Measurements from ENCODE around the gene TTC33.
"Not testable (repeated sequence)": the region's sequence is repeated elsewhere in the genome, so short reads cannot be mapped to it uniquely, and the experiment has no call there.

Gene TTC33

GRCh38 chr5:40572937-40573336, 182.8 kb downstream of the TTC33 start:
- DNase-seq (ENCODE audit: low spot score) (no peak), FAIRE-seq (no peak)

GRCh38 chr5:40572391-40572790, 183.4 kb downstream of the TTC33 start:
- FAIRE-seq = no peak
- no peak for DNase-seq (ENCODE audit: low spot score)

GRCh38 chr5:40571729-40572128, 184.0 kb downstream of the TTC33 start:
- FAIRE-seq (no peak), DNase-seq (ENCODE audit: low spot score) (no peak)

- DNase-seq (ENCODE audit: low spot score) (peak; percentile 92), FAIRE-seq (peak; percentile 95)
These were observed 185.2 kb downstream of the TTC33 start for GRCh38 chr5:40570408-40571129.

- DNase-seq (ENCODE audit: low spot score) = no peak
- peak; percentile 30 for FAIRE-seq
These were observed 186.1 kb downstream of the TTC33 start for GRCh38 chr5:40569546-40570270.

GRCh38 chr5:40568548-40568947, 187.2 kb downstream of the TTC33 start:
- no peak for FAIRE-seq
- DNase-seq (ENCODE audit: low spot score) = no peak

GRCh38 chr5:40563173-40563572, 192.6 kb downstream of the TTC33 start:
- not testable (repeated sequence) for DNase-seq (ENCODE audit: low spot score); FAIRE-seq

- DNase-seq (ENCODE audit: low spot score) (no peak), FAIRE-seq (no peak)
These were observed 195.2 kb downstream of the TTC33 start for GRCh38 chr5:40560474-40561110.

- no peak for FAIRE-seq
- no peak for DNase-seq (ENCODE audit: low spot score)
These were observed 196.5 kb downstream of the TTC33 start for GRCh38 chr5:40559306-40559705.

- DNase-seq (ENCODE audit: low spot score) (no peak), FAIRE-seq (no peak)
These were observed 198.3 kb downstream of the TTC33 start for GRCh38 chr5:40557501-40557900.

GRCh38 chr5:40556811-40557210, 198.9 kb downstream of the TTC33 start:
- no peak for DNase-seq (ENCODE audit: low spot score)
- no peak for FAIRE-seq

- FAIRE-seq (no peak), DNase-seq (ENCODE audit: low spot score) (no peak)
These were observed 199.9 kb downstream of the TTC33 start for GRCh38 chr5:40555886-40556285.

GRCh38 chr5:40554813-40555212, 200.9 kb downstream of the TTC33 start:
- FAIRE-seq = no peak
- no peak for DNase-seq (ENCODE audit: low spot score)

GRCh38 chr5:40554054-40554453, 201.7 kb downstream of the TTC33 start:
- DNase-seq (ENCODE audit: low spot score) = no peak
- no peak for FAIRE-seq

GRCh38 chr5:40552981-40553380, 202.8 kb downstream of the TTC33 start:
- FAIRE-seq (no peak), DNase-seq (ENCODE audit: low spot score) (peak; percentile 21)

GRCh38 chr5:40551496-40552491, 204.0 kb downstream of the TTC33 start:
- peak; percentile 84 for FAIRE-seq
- peak; percentile 92 for DNase-seq (ENCODE audit: low spot score)

GRCh38 chr5:40550481-40550880, 205.3 kb downstream of the TTC33 start:
- no peak for DNase-seq (ENCODE audit: low spot score)
- no peak for FAIRE-seq

- DNase-seq (ENCODE audit: low spot score) (no peak), FAIRE-seq (no peak)
These were observed 206.1 kb downstream of the TTC33 start for GRCh38 chr5:40549616-40550015.

GRCh38 chr5:40547994-40548575, 207.7 kb downstream of the TTC33 start:
- FAIRE-seq (no peak), DNase-seq (ENCODE audit: low spot score) (no peak)

GRCh38 chr5:40547557-40547956, 208.2 kb downstream of the TTC33 start:
- FAIRE-seq = no peak
- DNase-seq (ENCODE audit: low spot score) = no peak

- DNase-seq (ENCODE audit: low spot score) = no peak
- FAIRE-seq = no peak
These were observed 215.5 kb downstream of the TTC33 start for GRCh38 chr5:40540301-40540700.

All from RCC 7860 (cell line).